ENCODE data around the gene SIRT6.
A peak's percentile ranks its signal among the peaks of the same experiment; 100 is the strongest.
"Not testable (repeated sequence)": the region's sequence is repeated elsewhere in the genome, so short reads cannot be mapped to it uniquely, and the experiment has no call there.

SIRT6 gene

GRCh38 chr19:4173479-4174212, 8.7 kb downstream of the SIRT6 start:
- DNase-seq, result no peak

DNA sequence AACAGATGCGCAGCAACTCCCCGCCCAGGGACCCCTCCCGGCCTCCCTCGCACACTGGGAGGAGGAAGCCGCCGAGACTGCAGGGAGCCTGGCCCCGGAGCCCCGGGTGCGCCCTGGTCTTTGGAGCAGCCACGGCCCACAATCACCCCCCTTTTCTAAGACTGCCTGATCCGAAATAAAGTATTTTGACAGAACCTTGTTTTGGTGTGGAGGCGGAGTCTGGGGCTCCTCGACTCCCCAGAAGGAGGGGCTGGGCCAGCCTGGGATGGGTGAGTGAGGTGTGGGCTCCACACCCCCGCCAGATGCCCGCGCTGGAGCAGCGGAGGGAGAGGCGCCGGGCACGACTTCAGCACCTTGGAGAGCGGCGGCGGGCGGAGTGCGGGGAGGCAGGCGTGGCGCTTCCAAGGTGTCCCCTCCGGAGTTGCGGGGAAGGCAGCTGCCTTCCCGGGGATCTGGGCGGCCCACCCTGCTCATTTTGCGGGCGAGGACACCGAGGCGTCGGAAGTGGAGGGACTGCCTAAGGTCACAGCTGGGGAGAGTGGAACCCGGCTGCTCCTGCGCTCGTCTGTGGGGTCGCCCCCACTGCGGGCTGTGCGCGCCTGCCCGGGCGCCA, 9.4 kb downstream of the SIRT6 start:
- peak; percentile 33 for DNase-seq

DNA sequence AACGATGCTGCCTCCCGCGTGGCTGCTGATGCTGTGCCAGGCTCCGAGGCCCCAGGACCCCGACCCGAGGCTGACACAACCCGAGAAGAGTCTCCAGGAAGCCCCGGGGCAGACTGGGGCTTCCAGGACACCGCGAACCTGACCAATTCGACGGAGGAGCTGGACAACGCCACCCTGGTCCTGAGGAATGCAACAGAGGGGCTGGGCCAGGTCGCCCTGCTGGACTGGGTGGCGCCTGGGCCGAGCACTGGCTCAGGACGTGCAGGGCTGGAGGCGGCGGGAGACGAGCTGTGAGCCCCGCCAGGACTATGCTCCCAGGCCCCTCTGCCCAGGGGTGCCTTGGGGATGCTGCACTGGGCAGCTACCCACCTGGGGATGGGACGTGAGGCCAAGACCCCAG, 10.7 kb downstream of the SIRT6 start:
- no peak for DNase-seq

- no peak for DNase-seq
These were observed 18.1 kb downstream of the SIRT6 start for GRCh38 chr19:4164262-4164661.

GRCh38 chr19:4161415-4162077, 20.8 kb downstream of the SIRT6 start:
- DNase-seq, result no peak

- DNase-seq, result not testable (repeated sequence)
These were observed 24.4 kb downstream of the SIRT6 start for GRCh38 chr19:4157971-4158370.

GRCh38 chr19:4157164-4157563, 25.2 kb downstream of the SIRT6 start:
- DNase-seq, result no peak

GRCh38 chr19:4154571-4155312, 27.6 kb downstream of the SIRT6 start:
- no peak for DNase-seq

GRCh38 chr19:4152241-4152998, 29.9 kb downstream of the SIRT6 start:
- DNase-seq, result no peak

- no peak for DNase-seq
These were observed 30.7 kb downstream of the SIRT6 start for GRCh38 chr19:4151623-4152022.

DNA sequence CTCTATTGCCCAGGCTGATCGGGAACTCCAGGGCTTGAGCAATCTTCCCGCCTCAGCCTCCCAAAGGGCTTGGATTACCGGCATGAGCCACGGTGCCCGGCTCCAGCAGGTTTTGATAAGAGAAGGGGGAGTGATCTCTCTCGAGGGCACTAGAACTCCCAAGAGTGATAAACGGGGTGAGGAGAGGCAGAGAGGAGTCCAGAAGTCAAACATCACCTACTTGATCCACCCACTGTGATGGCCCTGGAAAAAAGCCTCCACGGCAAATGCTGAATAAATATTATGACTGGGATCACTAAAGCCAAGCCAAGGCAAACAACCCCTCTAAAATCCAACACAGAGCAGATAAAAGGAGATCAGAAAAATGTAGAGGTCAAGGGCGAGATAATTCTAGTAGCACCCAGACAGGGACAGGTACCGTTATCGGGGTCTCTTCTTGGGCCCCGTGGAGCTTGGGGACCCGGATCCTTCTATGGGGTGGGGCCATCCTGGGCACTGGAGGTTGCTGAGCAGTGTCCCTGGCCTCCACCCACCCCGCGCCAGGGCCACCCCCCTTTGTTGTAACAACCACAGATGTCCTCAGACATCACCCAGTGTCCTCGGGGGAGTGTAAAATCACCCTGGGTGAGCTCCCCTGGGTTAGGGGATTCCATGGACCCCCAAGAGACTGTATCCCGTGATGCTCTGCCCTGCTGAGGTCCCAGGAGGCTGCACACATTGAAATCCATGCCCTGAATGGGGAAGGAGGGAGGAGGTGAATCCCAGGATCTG, 32.7 kb downstream of the SIRT6 start:
- no peak for DNase-seq

- no peak for DNase-seq
These were observed 37.6 kb downstream of the SIRT6 start for GRCh38 chr19:4144666-4145249.

DNA sequence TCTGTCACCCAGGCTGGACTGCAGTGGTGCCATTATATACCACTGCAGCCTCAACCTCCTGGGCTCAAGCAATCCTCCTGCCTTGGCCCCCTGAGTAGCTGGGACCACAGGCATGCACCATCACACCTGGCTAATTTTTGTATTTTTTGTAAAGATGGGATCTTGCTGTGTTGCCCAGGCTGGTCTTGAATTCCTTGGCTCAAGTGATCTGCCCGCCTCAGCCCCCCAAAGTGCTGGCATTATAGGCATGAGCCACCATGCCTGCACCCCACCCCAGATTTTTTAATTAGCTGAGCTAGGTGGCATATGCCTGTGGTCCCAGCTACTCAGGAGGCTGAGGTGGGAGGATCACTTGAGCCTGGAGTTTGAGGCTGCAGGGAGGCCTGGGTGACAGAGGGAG, 39.4 kb downstream of the SIRT6 start:
- not testable (repeated sequence) for DNase-seq

DNA sequence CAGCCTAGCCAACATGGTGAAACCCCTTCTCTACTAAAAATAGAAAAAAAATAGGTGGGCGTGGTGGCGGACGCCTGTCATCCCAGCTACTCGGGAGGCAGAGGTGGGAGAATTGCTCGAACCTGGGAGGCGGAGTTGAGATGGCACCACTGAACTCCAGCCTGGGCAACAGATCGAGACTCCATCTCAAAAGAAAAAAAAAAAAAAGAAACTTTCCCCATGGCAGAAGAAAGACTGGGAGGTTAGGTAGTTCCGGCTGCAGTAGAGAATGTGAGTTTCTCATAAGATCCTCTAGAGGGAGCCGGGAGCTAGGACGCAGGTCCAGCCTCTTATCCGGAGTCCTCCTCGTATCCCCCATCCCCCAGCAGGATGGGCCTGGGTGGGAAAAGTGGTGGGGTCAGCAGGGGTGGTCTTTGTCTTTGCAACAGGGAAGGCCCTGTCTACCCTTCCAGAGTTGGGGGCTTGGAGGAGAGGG, 42.1 kb downstream of the SIRT6 start:
- no peak for DNase-seq

DNA sequence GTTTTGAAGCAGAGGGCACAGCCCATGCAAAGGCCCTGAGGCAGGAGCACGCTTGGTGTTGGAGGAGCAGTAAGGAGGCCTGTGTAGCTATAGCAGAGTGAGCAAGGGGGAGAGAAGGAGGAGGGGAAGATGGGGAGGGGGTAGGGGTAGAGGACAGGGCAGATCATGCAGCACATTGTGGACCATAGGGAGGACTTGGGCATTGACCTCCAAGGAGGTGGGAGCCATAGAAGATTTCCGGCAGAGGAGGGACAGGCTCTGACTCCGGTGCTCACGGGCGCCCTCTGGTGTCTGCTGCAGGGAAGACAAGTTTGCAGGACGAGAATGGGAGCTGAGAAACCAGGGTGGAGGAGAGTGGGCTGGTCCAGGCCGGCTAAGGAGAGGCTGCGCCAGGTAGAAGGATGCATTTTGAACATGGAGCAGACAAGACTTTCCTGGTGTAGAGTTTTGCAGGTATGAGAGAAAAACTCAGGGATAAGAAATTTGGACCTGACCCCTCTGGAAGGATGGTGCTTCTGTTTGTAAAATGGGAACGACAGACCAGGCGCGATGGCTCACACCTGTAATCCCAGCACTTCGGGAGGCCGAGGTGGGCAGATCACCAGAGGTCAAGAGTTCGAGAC, 42.6 kb downstream of the SIRT6 start:
- no peak for DNase-seq

DNA sequence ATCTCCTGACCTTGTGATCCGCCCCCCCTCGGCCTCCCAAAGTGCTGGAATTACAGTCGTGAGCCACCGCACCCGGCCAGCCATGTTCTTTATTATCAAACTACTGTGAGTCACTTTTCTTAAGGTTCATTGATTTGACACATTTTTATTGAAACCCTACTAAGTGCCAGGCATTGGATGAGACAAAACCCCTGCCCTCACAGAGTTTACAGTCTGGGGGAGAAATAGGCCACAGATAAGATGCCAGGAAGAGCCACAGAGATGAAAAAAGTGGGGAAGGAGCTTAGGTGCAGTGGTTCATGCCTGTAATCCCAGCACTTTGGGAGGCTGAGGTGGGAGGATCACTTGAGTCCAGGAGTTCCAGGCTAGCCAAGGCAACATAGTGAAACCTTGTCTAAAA, 43.9 kb downstream of the SIRT6 start:
- DNase-seq, result no peak

GRCh38 chr19:4136680-4137088, 45.7 kb downstream of the SIRT6 start:
- no peak for DNase-seq

DNA sequence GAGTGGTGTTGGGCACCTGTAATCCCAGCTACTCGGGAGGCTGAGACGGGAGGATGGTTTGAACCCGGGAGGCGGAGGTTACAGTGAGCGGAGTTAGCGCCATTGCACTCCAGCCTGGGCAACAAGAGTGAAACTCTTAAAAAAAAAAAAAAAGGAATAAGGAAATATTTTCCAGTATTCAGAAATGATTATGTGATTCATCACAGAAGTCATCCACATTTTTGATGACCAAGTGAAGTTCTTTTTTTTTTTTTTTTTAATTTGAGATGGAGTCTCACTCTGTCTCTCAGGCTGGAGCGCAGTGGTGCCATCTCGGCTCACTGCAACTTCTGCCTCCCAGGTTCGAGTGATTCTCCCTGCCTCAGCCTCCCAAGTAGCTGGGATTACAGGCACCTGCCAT, 47.0 kb downstream of the SIRT6 start:
- DNase-seq, result not testable (repeated sequence)

GRCh38 chr19:4134351-4134750, 48.0 kb downstream of the SIRT6 start:
- DNase-seq, result no peak

DNA sequence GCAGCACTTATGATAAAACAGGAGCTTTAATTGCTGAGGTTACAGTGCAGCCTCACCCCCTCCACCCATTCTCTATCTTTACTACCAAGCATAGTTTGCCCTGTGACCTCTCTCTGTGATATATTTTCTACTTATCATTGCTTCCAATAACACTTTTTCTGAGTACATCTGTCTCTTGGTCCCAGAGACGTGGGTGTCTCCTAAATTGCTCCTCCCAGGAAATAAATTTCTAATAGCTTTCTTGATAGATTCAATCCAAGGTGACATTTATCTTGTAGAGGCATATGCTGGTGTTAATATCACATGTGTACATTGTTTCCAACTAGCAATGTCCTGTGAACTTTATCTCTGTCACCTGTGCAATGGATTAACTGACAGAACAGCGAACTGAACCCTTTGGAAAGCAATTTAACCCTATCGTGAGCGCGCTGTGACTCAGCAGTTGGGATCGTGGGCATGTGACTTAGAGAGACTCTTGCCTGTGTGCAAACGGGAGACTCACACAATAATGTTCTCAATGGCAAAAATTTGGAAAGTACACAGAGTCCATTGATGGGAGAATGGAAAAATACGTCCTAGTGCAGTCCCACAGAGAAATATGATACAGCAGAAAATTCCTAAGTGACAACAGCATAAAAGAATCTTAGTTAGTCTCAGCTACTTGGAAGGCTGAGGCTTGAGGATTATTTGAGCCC, 51.5 kb downstream of the SIRT6 start:
- no peak for DNase-seq

All from NCI-H1048 (cell line).